NCI-H1694 treated with DMSO at 0.1 percent for 48 hours (cell line): Measurements from ENCODE around the gene TIMELESS.
"Not testable (repeated sequence)": the region's sequence is repeated elsewhere in the genome, so short reads cannot be mapped to it uniquely, and the experiment has no call there.

Source experiments
- DNase-seq: peaks from one replicate; lab custom pipeline; 2025; lab: John Stamatoyannopoulos, UW

The TIMELESS gene, protein sequence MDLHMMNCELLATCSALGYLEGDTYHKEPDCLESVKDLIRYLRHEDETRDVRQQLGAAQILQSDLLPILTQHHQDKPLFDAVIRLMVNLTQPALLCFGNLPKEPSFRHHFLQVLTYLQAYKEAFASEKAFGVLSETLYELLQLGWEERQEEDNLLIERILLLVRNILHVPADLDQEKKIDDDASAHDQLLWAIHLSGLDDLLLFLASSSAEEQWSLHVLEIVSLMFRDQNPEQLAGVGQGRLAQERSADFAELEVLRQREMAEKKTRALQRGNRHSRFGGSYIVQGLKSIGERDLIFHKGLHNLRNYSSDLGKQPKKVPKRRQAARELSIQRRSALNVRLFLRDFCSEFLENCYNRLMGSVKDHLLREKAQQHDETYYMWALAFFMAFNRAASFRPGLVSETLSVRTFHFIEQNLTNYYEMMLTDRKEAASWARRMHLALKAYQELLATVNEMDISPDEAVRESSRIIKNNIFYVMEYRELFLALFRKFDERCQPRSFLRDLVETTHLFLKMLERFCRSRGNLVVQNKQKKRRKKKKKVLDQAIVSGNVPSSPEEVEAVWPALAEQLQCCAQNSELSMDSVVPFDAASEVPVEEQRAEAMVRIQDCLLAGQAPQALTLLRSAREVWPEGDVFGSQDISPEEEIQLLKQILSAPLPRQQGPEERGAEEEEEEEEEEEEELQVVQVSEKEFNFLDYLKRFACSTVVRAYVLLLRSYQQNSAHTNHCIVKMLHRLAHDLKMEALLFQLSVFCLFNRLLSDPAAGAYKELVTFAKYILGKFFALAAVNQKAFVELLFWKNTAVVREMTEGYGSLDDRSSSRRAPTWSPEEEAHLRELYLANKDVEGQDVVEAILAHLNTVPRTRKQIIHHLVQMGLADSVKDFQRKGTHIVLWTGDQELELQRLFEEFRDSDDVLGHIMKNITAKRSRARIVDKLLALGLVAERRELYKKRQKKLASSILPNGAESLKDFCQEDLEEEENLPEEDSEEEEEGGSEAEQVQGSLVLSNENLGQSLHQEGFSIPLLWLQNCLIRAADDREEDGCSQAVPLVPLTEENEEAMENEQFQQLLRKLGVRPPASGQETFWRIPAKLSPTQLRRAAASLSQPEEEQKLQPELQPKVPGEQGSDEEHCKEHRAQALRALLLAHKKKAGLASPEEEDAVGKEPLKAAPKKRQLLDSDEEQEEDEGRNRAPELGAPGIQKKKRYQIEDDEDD

DNA sequence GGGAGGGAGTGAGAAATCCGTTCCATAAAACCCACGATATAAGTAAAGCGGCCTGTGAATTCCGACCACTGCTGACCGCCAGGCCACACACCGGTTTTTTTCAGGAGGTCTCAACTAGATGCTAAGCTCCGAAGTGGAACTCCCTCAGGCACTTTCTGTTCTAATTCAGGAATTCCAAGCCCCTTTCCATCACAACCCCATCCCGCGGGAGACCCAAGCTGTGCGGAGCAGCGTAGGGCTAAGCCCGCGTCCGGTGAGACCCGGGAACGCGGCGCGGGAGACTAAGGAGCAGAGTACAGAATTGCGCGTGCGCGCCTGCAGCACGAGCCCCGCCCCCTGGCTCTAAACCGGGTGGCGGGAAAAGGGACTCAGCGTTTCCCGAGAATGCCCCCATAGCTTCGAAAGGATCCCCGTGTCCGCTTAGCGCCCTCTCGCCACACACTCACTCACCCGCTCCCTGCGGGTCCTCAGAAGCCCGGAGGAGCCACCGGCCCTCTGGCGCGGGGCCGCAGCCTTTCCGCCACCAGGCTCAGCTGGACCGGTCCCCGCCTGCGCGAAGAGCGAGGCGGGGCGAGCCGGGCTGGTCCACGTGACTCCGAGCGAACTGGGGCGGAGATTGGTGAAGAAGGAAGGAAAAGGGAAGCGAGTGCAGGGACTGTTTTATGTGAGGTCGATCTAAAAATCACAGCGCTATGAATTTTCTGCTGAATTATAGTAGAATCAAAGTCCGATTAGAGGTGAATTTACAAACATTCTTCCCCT lies at the start of gene TIMELESS:
Gene TIMELESS (minus strand): TSS at position 567 of the 762 bp plus-strand sequence. CDS start 15,256 bp downstream, outside the sequence.
- peak; percentile 77 for DNase-seq

DNA sequence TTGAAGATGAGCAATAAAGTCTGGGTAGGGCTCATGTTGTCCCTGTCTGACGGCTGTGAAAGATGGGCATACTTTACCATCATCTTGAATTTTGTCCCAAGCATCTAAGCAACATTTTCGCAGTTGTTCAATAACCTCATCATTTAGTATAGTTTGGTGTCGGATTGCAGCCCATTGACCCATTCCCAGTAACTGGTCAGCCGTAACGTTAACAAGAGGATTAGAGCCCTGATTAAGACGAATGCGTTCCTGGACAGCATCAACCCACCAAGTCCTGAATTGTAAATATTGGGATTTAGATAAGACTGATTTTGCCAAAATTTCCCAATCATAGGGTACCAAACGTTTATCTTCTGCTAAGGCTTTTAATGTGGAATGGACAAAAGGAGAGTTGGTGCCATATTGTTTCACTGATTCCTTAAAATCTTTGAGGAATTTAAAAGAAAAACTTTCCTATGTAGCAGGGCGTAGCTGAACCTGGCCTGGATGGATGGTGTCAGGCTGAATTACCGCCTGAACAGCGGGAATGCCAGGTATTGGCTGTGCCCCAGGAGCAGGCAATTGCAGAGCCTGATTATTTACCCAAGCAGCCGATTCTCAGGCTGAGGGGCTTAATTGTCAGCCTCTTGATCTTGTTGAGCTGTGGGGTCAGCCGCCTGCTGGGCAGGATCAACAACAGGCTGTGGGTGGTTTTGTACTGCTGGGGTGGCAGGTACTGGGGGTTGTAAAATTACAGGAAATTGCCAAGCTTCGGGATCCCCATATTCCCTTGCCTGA lies 49.1 kb upstream of the TIMELESS start:
- not testable (repeated sequence) for DNase-seq

DNA sequence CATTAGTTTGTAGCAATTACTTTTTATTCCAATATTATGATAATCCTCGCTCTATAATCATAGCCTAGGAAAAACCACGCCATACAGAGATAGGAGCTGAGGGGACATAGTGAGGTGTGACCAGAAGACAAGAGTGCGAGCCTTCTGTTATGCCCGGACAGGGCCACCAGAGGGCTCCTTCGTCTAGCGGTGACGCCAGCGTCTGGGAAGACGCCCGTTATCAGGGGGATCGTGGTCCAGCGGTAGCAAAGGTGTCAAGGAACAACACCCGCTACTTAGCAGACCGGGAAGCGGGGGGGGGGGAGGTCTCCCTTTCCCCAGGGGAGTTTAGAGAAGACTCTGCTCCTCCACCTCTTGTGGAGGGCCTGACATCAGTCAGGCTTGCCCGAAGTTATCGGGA lies 47.5 kb upstream of the TIMELESS start:
- not testable (repeated sequence) for DNase-seq

DNA sequence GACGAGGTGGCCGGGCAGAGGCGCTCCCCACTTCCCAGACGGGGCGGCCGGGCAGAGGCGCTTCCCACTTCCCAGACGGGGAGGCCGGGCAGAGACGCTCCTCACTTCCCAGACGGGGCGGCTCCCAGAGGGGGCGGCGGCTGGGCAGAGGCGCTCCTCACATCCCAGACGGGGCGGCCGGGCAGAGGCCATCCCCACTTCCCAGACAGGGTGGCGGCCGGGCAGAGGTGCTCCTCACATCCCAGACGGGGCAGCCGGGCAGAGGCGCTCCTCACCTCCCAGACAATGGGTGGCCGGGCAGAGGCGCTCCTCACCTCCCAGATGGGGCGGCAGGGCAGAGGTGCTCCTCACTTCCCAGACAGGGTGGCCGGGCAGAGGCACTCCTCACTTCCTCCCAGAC lies 45.3 kb upstream of the TIMELESS start:
- DNase-seq: not testable (repeated sequence)

DNA sequence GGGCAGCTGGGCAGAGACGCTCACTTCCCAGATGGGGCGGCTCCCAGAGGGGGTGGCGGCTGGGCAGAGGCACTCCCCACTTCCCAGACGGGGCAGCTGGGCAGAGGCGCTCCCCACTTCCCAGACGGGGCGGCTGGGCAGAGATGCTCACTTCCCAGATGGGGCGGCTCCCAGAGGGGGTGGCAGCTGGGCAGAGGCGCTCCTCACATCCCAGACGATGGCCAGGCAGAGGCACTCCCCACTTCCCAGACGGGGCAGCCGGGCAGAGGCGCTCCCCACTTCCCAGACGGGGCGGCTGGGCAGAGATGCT lies 44.8 kb upstream of the TIMELESS start:
- not testable (repeated sequence) for DNase-seq

DNA sequence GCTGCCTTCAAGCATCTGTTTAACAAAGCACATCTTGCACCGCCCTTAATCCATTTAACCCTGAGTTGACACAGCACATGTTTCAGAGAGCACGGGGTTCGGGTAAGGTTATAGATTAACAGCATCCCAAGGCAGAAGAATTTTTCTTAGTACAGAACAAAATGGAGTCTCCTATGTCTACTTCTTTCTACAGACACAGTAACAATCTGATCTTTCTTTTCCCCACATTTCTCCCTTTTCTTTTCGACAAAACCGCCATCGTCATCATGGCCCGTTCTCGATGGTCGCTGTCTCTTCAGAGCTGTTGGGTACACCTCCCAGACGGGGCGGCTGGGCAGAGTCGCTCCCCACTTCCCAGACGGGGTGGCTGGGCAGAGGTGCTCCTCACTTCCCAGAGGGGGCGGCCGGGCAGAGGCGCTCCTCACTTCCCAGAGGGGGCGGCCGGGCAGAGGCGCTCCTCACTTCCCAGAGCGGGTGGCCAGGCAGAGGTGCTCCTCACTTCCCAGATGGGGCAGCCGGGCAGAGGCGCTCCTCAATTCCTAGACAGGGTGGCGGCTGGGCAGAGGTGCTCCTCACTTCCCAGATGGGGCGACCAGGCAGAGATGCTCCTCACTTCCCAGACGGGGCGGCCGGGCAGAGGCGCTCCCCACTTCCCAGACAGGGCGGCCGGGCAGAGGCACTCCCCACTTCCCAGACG lies 44.3 kb upstream of the TIMELESS start:
- not testable (repeated sequence) for DNase-seq

DNA sequence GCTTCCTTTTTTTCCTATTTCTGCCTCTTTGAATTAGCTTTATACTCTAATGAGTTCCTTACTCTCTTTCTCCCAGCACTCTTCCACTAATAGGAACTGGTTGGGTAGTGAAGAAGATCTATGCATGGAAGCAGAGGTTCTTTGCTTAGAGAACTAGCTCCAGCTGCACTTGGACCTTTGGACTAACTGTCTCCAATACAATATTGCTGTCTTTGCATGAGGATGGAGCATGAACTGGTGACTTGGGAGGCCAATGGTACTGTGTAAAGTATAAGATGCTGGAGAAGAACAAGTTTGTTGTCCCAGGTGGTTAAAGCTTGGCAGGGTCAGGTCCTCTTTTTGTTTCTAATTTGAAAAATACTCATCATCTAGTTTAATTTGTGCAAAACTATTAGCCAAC lies 41.1 kb upstream of the TIMELESS start:
- DNase-seq: no peak

DNA sequence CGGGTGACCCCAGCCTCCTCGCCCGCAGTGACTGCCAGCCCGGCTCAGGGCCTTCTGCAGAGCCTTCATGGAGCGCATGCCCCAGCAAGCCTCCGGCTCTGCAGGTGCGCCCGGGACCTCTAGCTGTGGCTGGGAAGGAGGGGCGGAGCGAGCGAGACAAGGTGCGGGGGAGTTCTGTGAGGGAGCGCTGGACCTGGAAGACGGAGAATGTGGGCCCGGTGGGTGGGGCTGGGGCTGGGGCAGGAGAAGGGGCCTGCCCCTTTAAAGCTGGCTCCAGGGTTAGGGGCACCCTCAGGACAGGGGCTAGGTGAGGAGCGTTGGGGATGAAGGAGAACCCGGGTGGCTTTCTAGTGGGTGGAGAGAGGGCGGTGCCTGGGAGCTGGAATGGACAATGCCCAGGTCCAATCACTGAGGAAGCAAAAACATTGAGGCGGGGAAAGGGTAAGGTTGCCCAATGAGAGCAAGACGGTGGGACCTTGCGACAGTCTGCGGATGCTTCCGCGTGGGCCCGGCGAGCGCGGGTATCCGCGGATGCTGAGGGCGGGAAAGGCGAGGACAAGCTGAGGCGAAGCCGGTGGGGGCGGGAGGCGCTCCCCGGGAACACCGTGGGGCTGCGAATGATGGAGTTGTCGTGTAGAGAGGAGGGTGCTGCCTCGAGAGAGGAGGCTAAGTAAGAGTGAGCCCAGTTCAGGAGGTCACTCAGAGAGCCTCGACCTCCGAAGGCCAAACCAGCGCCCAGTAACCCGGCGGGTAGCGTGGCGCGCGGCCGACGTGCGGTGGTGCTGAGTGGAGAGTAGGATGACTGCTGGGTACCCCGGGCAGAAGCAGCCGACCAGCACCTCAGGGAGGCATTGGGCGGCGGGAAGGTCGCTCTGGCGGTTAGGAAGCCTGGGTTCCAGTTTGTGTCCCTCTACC lies 39.1 kb upstream of the TIMELESS start, which contains the start of gene GLS2:
Gene GLS2 (minus strand): TSS at position 121 of the 915 bp plus-strand sequence. CDS start 43 bp downstream, at position 78.
- DNase-seq: peak; percentile 50

DNA sequence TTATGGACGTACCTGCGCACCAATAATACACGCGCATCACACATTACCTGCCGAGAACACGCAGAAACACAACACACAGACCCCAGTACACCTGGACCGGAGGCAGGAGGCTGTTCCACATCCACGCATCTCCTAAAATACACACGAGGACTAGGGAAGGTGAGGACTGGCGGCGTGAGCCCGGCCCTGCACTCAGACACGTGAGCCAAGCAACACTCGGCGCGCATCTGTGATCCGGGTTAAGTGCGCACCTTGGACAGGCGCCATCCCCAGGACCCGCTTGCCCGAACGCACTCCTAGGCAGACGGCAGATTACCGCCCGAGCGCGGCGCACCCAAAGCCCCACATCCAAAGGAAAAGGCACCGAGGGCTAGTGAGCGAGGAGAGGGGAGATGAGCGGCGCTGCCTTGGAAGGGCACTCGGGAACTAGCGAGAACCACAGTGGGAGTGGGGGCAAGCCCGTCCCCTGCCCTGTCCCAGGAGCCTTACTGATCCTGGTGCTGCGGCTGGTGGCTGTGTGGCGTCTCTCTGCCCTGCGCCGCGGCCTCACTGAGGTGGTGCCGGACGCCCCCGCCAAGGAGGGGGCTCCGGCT lies 38.3 kb upstream of the TIMELESS start:
- peak; percentile 27 for DNase-seq

DNA sequence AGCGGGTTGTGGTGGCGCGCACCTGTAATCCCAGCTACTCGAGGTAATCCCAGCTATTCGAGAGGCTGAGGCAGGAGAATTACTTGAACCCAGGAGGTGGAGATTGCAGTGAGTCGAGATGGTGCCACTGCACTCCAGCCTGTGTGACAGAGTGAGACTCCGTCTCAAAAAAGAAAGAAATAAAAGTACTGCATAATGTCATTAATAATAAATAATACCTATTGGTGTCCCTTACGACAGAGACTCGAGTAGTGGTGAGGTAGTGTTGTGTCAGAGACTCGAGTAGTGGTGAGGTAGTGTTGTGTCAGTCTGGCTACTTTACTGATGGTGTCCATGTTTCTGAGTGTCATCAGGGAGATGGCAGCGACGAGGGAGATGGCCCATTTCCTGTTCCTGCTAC lies 37.5 kb upstream of the TIMELESS start:
- no peak for DNase-seq

DNA sequence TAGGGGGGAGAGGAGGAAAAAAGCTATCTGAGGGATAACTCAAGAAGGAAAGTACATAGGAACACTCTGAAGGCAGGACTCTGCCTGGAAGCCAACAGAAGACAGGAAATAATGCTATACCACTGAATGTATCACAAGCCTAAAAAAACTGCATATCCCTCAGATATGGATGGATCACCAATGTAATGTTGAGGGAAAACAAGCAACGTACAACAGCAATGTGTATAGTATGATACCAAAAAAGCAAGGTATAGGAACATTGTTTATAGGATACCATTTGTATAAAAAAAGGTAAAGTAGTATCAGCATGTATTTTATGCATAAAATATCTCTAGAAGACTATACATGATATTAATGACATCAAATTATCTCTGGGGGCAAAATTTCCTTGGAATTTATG lies 35.3 kb upstream of the TIMELESS start:
- no peak for DNase-seq

DNA sequence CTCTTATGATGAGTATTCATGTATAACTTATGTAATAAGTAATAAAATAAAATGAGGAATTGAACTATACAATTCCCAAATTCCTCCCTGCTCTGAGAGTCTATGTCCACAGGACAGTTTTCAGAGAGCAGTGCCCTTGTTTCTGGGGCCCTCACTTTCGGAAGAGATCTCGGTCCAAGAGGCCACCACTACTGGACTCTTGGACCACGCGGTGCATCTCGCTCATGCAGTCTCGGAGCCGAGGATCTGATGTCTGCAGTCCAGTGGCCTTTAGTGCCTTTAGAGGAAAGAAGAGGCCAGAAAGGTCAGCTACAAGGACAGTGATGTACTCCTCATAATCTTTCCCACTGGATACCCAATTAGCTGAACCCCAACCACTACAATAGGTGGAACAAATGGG lies 30.4 kb upstream of the TIMELESS start:
- DNase-seq: no peak

DNA sequence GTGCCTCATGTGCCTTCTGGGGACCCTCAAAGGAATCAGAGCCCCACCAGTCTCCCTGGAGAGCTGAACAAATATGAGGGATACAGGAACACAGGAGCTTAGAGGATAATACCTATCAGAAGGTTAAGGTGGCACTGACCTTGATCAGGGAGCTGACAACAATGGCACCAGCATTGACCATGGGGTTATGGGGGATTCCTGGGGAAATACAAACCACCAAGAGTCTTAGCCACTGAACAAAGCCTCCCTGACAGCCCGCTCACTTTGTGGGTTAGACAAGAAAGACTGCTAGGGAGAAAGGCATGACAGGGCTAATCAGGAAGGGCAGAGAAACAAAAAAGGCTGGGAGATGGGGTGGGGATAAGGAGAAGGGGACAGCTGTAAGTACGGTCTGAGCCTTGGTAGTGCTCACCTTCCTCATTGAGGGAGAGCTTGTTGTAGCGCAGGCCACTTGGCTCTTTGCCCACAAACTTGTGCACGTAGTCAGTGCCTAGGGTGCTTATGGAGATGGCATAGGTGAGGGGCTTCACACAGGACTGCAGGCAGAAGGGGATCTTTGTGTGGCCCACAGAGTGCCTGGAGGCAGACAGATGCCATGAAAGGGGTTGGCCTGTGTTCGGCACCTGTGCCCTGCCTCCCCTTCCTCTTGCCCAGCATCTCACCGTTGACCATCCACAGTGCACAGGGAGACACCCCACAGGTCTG lies 28.4 kb upstream of the TIMELESS start:
- DNase-seq: no peak

DNA sequence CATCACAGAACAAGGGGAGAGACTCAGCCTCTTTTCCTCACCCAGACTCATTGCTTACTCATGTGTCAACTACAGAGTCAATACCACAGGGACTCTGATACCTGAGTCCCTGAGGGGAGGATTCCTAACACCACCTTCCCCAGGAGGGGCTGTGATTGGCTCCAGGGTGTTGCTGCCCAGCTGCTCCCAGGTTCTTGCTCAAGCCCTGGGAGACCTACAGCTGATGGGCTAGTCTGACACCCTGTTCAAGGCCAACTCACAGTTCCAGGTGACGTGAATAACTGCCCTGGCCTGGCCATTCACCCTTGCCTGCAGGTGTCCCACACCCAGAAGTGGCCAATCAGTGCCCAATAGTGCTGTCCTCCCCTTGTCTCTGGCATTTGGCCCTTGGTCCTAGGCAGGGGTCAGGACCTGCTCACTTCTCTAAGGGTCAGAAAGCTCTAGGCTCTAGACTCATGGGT lies 27.8 kb upstream of the TIMELESS start:
- no peak for DNase-seq

DNA sequence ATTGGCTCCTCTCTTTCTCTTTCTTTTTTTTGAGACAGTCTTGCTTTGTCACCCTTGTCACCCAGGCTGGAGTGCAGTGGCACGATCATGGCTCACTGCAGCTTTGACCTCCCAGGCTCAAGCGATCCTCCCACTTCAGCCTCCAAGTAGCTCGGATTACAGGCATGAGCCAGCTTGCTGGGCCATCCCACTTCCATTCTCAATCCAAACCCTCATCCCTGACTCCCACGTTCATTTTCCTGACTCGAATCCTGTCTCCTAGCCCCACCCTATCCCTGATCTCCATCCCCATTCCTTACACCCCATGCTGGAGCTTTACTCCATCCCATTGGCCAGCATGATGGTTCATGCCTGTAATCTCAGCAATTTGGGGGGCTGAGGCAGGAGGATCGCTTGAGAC lies 26.9 kb upstream of the TIMELESS start:
- DNase-seq: no peak

DNA sequence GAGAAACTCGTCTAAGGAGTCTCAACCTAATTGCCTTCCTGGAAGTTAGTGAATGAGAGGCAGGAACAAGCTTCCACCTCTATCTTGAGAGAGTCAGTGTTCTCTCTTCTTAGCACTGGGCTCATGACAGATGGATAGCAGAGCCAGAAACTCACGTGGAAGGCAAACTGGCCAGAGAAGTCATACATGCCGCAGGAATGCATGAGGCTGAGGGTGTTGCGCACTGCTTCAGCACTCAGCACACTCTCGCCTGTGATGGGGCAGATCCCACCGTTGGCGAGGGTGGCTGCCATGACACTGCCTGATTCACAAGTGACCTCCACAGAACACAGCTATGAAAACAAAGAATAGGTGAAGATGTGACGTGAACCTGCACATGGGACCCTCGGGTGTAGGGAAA lies 25.2 kb upstream of the TIMELESS start:
- DNase-seq: no peak

DNA sequence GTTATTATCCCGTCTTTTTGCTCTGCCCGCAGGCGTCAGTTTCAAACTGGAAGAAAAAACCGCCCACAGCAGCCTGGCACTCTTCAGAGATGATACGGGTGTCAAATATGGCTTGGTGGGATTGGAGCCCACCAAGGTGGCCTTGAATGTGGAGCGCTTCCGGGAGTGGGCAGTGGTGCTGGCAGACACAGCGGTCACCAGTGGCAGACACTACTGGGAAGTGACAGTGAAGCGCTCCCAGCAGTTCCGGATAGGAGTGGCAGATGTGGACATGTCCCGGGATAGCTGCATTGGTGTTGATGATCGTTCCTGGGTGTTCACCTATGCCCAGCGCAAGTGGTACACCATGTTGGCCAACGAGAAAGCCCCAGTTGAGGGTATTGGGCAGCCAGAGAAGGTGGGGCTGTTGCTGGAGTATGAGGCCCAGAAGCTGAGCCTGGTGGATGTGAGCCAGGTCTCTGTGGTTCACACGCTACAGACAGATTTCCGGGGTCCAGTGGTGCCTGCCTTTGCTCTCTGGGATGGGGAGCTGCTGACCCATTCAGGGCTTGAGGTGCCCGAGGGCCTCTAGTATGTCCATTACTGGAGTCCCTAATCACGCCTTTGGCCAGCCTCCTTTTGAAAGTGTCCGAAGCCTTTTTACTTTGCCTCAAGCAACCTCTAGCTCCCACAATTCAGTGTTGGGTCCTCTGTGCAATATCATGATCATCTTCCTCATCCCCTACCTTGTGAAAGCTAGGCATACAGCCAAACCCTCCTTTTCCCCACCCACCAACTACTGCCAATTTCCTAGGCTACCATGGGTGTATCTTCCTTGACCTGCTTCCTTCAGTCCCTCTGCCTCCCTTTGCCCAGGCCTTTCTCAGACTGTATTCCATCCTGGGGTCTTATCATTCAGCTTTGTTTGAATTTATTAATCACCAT lies 20.0 kb upstream of the TIMELESS start:
- no peak for DNase-seq
